Subcutaneous abdominal adipose tissue (tissue), 5 donors: ENCODE data around the gene UPK3A.

ENCODE experiments used
- H3K27ac ChIP-seq: one replicate; pipeline ENCODE4 v1.7.0; 2013; ENCODE audit warnings: low read depth, mild to moderate bottlenecking, inconsistent platforms, low read length, moderate library complexity
- H3K27me3 ChIP-seq, 5 donors: one replicate each; pipeline ENCODE4 v1.7.0; 2013; ENCODE audit warnings: low read length in 5 of 5, inconsistent platforms in 1 of 5; ENCODE audit not compliant: control insufficient read depth in 5 of 5, insufficient read depth in 4 of 5
- H3K36me3 ChIP-seq, 5 donors: one replicate each; pipeline ENCODE4 v1.7.0; 2013; ENCODE audit warnings: low read length in 5 of 5; ENCODE audit not compliant: control insufficient read depth in 5 of 5, insufficient read depth in 5 of 5
- H3K4me1 ChIP-seq, 5 donors: one replicate each; pipeline ENCODE4 v1.7.0; 2013; ENCODE audit warnings: low read length in 5 of 5, mild to moderate bottlenecking in 3 of 5, moderate library complexity in 1 of 5; ENCODE audit not compliant: control insufficient read depth in 5 of 5, insufficient read depth in 5 of 5
- H3K4me3 ChIP-seq, 5 donors: one replicate each; pipeline ENCODE4 v1.7.0; 2013; ENCODE audit warnings: low read length in 5 of 5, low read depth in 1 of 5
- H3K9ac ChIP-seq, 5 donors: one replicate each; pipeline ENCODE4 v1.7.0; 2013; ENCODE audit warnings: low read length in 5 of 5, mild to moderate bottlenecking in 4 of 5, moderate library complexity in 3 of 5
- H3K9me3 ChIP-seq, 5 donors: one replicate each; pipeline ENCODE4 v1.7.0; 2013; ENCODE audit warnings: low read length in 5 of 5; ENCODE audit not compliant: control insufficient read depth in 5 of 5
- donor health status: healthy.
- donor health status: healthy.
- donor health status: healthy.
- donor health status: healthy.
- donor health status: healthy.

Gene UPK3A

DNA sequence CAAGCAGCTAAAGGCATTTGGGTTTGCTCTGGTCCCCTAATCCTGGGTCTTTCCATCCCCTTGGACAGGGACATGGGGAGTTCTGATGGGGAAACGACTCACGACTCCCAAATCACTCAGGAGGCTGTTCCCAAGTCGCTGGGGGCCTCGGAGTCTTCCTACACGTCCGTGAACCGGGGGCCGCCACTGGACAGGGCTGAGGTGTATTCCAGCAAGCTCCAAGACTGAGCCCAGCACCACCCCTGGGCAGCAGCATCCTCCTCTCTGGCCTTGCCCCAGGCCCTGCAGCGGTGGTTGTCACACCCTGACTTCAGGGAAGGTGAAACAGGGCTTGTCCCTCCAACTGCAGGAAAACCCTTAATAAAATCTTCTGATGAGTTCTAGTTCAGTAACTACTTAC is 10.7 kb downstream of the UPK3A start:
- no peaks in the 10 kb centered on the region for H3K9me3 ChIP-seq
- H3K9ac ChIP-seq = no peak overlapping the region
- peaks cover 8 to 23% (median 11%) of the 10 kb centered on the region in 5 donors for H3K27me3 ChIP-seq
- H3K4me3 ChIP-seq = no peak overlapping the region
- H3K27ac ChIP-seq = no peak overlapping the region
- H3K36me3 ChIP-seq = no peaks in the 10 kb centered on the region
- H3K4me1 ChIP-seq = peaks cover 0 to 17% (median 0%) of the 10 kb centered on the region in 5 donors

GRCh38 chr22:45296628-45297297 is 12.0 kb downstream of the UPK3A start:
- Histone ChIP-seq H3K4me3 (no peak overlapping the region), H3K4me1 (peaks cover 0 to 13% (median 0%) of the 10 kb centered on the region in 5 donors), H3K9me3 (no peaks in the 10 kb centered on the region), H3K9ac (no peak overlapping the region), H3K36me3 (no peaks in the 10 kb centered on the region), H3K27ac (no peak overlapping the region), H3K27me3 (peaks cover 2 to 13% (median 4%) of the 10 kb centered on the region in 5 donors)

- H3K4me1 ChIP-seq = peaks cover 0 to 7% (median 0%) of the 10 kb centered on the region in 5 donors
- H3K36me3 ChIP-seq = no peaks in the 10 kb centered on the region
- H3K9ac ChIP-seq = no peak overlapping the region
- H3K27me3 ChIP-seq = peaks cover 0 to 3% (median 0%) of the 10 kb centered on the region in 5 donors
- no peak overlapping the region for H3K4me3 ChIP-seq
- H3K9me3 ChIP-seq = no peaks in the 10 kb centered on the region
- H3K27ac ChIP-seq = no peak overlapping the region
These were observed 14.3 kb downstream of the UPK3A start for GRCh38 chr22:45298934-45299505.

- Histone ChIP-seq H3K9ac (no peak overlapping the region), H3K4me1 (peaks cover 0 to 3% (median 0%) of the 10 kb centered on the region in 5 donors), H3K4me3 (no peak overlapping the region), H3K36me3 (no peaks in the 10 kb centered on the region), H3K27ac (no peak overlapping the region), H3K9me3 (no peaks in the 10 kb centered on the region), H3K27me3 (peaks cover 0 to 3% (median 0%) of the 10 kb centered on the region in 5 donors)
These were observed 18.0 kb downstream of the UPK3A start for GRCh38 chr22:45302751-45303150.

DNA sequence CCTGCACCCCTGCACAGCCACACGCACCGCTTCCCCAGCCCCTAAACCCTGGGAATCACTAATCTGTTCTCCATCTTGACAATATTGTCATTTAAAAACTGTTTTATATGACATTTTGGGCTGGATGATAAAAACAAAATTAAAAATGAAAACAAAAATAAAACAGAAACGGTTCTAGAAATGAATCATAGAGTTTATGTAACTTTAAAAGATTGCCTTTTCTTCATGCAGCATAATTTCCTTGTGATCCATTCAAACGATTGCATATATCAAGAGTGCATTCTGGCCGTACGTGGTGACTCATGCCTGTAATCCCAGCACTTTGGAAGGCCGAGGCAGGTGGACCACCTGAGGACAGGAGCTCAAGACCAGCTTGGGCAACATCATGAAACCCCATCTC is 18.4 kb downstream of the UPK3A start:
- Histone ChIP-seq H3K27ac (no peak overlapping the region), H3K36me3 (no peaks in the 10 kb centered on the region), H3K9ac (no peak overlapping the region)

DNA sequence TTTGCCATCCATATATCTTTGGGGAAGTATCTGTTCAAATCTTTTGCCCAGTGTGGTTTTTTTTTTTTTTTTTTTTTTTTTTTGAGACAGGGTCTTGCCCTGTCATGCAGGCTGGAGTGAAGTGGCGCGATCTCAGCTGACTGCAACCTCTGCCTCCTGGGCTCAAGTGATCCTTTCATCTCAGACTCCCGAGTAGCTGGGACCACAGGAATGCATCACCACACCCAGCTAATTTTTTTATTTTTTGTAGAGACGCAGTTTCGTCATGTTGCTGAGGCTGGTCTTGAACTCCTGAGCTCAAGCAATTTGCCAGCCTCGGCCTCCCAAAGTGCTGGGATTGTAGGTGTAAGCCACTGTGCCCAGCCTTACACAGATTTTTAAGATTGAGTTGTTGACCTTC is 20.2 kb downstream of the UPK3A start:
- Histone ChIP-seq H3K9ac (no peak overlapping the region), H3K4me3 (no peak overlapping the region), H3K9me3 (no peaks in the 10 kb centered on the region), H3K36me3 (no peaks in the 10 kb centered on the region), H3K27ac (no peak overlapping the region), H3K4me1 (peaks cover 0 to 10% (median 7%) of the 10 kb centered on the region in 5 donors), H3K27me3 (no peaks in the 10 kb centered on the region)

More for the DNA sequence above, 18.4 kb downstream of the UPK3A start:
- H3K27me3 ChIP-seq = peaks cover 0 to 3% (median 0%) of the 10 kb centered on the region in 5 donors
- H3K4me1 ChIP-seq = peaks cover 0 to 3% (median 0%) of the 10 kb centered on the region in 5 donors
- no peaks in the 10 kb centered on the region for H3K9me3 ChIP-seq
- no peak overlapping the region for H3K4me3 ChIP-seq

DNA sequence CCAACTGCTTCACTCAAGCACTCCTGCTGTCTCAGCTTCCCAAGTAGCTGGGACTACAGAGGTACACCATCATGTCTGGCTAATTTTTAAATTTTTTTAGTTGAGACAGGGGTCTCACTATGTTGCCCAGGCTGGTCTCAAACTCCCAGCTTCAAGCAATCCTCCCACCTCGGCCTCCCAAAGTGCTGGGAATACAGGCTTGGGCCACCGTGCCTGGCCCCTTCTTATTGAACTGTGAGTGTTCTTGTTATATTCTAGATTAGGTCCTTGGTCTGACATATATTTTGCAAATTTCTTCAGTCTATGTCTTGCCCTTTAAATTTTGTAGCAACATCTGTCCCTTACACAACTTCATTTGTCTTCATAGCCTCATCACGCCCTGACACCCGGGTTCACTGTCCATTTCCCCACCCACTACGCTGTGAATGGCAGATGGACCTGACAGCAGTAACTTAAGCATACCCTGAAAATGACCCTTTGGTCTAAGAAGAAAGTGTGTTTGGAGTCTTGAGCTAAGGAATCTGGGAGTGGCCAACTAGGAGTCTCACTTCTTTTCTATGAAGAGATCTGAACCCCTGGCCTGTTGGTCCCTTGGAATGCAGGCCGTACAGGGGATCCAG is 20.8 kb downstream of the UPK3A start:
- H3K9ac ChIP-seq = no peak overlapping the region
- peaks cover 0 to 14% (median 13%) of the 10 kb centered on the region in 5 donors for H3K4me1 ChIP-seq
- H3K9me3 ChIP-seq = no peaks in the 10 kb centered on the region
- H3K4me3 ChIP-seq = no peak overlapping the region
- H3K27me3 ChIP-seq = no peaks in the 10 kb centered on the region
- no peak overlapping the region for H3K27ac ChIP-seq
- H3K36me3 ChIP-seq = no peaks in the 10 kb centered on the region

- H3K9ac ChIP-seq = no peak overlapping the region
- H3K4me1 ChIP-seq = peaks cover 0 to 20% (median 18%) of the 10 kb centered on the region in 5 donors
- H3K27ac ChIP-seq = no peak overlapping the region
- no peaks in the 10 kb centered on the region for H3K27me3 ChIP-seq
- no peaks in the 10 kb centered on the region for H3K36me3 ChIP-seq
- H3K9me3 ChIP-seq = no peaks in the 10 kb centered on the region
- no peak overlapping the region for H3K4me3 ChIP-seq
These were observed 21.4 kb downstream of the UPK3A start for GRCh38 chr22:45306139-45306538.

GRCh38 chr22:45308391-45308956 is 23.7 kb downstream of the UPK3A start:
- peak overlapping the region in 1 of 5 donors; percentile 77 for H3K4me3 ChIP-seq
- H3K9me3 ChIP-seq = no peaks in the 10 kb centered on the region
- no peak overlapping the region for H3K9ac ChIP-seq
- H3K4me1 ChIP-seq = peaks cover 0 to 21% (median 20%) of the 10 kb centered on the region in 5 donors
- H3K27ac ChIP-seq = no peak overlapping the region
- H3K27me3 ChIP-seq = no peaks in the 10 kb centered on the region
- H3K36me3 ChIP-seq = no peaks in the 10 kb centered on the region

DNA sequence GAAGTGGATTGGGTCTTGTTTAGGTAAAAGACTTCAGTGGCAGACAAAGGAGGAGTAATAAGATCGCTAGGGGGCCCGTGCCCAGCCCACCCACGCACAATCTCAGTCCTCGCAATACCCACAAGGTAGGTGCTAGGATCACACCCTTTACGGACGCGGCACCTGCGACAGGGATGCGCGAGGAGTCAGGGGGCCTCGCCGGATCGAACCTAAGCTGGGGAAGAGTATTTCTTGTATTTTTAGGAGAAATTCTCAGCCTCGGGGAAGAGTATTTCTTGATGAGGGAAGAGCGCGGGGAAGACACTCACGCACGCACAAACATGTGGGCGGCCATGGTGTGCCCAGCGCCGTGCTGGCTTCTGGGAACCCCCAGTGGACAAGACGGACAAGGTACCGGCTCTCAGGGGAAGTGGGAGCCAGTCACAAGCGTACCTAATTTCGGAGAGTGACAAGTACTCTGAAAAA is 24.2 kb downstream of the UPK3A start:
- H3K27ac ChIP-seq = no peak overlapping the region
- H3K36me3 ChIP-seq = no peaks in the 10 kb centered on the region
- peaks cover 0 to 22% (median 20%) of the 10 kb centered on the region in 5 donors for H3K4me1 ChIP-seq
- H3K4me3 ChIP-seq = peak overlapping the region; percentile 76 to 82 (median 81)
- peak overlapping the region in 4 of 5 donors; percentile 56 to 90 (median 82) for H3K9ac ChIP-seq
- H3K9me3 ChIP-seq = no peaks in the 10 kb centered on the region
- no peaks in the 10 kb centered on the region for H3K27me3 ChIP-seq
